ENCODE data around the gene ZNF778.

The ZNF778 gene

DNA sequence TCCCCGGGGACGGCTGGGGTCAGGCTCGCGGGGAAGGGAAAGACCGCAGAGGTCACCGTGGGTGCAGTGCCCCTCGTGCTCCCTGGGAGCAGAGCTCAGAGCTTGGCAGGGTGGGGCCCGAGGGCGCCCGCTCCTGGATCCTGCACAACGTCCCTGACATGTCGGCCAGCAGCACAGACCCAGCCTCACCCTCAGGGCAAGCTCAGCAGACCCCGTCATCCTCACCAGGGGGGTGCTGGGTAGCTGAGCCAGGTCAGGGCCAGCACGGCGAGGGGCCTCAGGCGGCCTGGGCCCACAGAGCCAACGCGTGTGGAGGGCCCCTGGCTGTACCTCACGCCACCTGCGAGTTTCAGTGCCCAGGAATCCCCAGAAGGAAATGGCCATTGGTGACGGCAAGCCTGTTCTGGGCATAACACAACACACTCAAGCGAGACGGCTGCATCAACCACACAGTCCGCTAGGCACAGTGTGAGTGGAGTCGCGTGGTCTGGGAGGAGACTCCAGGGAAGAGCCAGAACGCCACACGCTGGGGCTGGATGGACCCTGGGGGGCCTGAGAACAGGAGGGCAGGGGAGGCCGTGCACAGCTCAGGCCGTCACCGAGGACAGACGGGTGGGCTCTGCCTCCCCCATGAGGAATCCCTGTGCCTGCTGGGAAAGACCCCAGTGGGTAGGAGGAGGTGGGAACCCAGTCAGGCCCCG lies 60.3 kb downstream of the ZNF778 start:
- DNase-seq (ENCODE audit: low spot score), result no peak

DNA sequence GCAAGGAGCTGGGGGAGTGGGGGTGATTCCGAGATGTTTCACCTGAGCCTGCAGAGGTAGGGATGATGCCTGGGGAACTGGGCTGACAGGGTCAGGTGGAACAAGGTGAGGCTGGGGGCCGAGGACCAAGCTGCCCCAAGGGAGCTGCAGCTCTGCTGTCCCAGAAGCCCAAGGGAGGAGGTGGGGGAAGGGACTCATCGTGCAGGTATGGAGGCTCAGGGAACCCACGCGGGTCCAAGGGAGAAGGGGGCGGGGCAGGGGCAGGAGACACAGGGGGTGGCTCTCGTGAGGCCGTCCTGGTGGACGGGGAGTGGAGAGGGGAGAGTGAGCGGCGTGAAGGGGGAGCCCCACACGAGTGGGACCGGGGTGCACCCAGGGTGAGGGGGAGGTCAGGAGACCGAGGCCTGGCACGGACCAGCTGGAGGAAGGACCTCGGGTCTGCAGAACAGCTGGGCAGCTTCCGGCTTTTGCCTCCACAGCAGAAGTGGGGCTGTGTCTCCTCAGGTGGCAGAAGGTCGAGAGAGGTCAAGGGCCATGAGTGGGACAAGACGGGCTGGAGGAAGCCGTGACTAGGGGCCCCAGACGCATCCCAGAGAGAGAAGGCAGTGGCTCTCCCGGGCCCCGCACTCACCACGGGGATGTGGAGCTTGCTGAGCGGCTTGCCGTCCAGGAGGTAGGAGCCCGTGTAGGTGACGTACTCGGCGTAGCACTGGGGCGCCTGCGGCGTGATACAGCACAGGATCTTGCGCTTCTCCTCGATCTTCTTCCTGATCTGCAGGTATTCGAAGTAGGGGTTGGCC lies 61.1 kb downstream of the ZNF778 start:
- DNase-seq (ENCODE audit: low spot score), result no peak

DNA sequence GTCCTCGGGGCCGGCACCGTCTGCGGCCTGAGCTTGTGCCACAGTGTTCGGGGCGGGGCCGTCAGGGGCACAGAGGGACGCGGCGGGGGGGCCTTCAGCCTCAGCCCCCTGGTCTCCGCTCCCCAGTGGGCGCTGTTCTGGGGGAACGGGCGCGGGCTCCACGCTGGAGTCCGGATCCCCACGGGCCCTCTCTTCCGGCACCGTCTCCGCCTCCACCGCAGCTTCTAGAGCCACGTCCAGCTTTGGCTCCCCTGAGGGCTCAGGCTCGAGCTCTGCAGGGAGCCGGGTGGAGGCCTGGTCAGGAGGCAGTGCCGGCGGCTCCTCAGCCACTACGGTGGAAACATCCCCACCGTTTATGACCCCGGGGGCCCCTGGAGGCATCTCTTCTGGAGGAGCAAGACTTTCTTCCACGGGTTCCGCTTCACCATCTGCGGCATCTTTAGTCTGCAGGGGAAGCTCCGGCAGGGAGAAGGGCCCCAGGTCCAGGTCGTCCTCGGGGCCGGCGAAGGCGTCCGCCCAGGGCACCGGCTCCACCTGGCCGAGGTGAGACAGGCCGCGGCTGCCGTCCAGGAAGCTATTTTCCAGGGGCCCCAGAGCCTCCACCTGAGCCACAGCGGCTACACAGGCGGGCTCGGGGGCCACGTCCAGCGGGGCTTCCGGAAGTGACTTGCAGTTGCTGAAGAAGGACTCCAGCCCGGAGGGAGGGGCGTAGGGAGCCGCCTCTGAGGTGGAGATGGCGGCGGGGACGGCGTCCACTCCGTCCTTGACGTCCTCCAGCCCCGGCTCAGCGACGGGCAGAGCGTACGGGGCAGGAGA lies 62.4 kb downstream of the ZNF778 start:
- no peak for DNase-seq (ENCODE audit: low spot score)

DNA sequence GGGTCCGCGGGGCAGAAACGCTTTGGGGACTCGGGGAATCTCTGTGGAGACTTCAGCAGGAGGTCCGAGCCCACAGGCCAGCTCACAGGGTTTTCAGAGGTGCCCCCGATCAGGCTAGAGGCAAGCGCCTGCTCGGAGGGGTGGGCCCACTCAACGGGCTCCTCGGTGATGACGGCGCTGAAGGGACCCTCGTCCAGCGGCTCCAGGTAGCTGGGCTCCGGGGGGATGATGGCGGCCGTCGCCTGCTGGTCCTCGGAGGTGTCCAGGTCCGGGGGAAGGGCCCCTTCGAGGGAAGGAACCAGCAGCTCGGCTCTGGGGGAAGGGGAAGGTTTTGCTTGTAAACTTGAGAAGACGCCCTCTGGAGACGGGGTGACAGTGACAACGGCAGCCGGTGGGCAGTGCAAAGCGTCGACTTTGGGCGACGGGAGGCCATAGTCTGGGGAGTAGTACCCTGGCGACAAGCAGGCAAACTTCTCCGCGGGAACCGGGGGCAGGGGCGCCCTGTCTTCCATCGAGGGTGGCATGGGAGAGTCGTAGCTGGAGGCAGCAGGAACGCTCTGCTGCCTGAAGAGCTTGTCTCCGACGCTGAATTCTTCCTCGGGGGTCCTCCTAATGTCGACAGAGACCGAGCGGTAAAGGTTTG lies 63.2 kb downstream of the ZNF778 start:
- DNase-seq (ENCODE audit: low spot score), result no peak

DNA sequence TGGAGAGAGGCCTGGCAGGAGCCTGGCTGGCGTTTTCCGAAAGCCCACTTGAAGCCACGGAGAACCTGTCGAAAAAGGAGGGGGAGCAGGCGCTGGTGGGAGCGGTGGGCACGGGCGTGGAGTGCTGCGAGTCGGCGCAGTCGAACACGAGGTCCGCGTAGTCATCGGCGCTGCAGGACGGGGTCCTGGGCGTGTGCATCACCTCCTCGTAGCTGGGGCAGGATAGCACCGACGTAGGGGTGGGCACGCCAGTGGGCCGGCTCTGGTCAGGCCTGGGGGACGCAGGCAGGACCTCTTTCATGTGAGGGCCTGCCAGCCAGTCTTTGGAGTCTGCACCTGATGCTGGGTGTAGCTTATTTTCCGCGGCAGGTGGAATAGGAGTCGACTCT lies 63.7 kb downstream of the ZNF778 start:
- DNase-seq (ENCODE audit: low spot score), result no peak

DNA sequence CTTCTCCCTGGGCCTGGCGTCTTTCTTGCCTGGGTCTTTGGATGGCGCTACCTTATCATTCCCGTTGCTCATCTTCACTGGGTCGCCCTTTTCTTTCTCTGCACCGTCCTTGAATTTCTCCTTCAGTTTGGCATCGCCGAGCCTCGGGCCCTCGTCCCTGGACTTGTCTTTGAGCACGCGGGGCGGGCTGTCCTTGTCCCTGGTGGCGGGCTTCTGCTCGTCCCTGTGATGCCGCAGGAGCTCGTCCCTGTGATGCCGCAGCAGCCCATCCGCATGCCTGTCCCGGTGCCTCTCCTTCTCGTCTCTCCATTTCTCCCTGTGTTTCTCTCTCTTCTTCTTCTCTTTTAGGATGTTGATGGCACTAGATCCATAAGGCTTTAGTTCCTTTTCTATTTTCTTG lies 64.3 kb downstream of the ZNF778 start:
- no peak for DNase-seq (ENCODE audit: low spot score)

DNA sequence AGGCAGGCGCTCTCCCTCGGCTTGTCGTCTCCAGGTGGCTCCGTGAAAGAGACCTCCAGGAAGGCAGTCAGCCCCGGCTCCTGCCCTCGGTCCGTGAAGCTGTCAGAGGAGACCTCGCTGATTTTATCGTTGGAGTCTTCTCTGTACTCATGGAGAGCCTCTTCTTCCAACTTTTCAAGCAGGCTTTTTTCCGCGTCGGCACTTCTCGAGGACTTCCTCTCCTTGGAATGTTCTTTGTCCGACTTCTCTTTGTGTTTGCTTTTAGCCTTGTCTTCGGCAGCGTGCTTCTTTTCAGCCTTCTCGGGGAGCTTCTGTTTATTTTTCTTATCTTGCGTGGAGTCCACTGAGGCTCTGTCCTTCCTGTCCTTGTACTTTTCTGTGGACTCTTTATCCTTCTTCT lies 65.0 kb downstream of the ZNF778 start:
- no peak for DNase-seq (ENCODE audit: low spot score)

DNA sequence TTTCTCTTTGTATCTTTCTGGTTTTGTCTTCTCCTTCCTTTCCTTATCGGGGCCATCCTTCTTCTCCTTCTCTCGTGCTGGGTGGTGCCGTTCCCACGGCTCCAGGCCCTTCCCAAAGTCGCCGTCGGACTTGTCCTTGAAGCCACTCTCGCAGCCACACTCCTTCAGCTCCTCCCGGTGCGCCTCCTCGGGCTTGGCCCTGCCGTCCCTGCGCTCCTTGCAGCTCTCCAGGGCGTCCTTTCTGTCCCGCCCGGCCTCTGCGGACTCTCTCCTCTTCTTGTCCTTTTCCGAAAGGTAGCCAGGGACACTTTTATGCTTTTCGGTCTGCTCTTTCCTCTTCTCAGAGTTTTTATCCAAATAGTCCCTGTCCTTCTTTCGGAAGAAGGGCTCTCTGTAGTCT lies 65.9 kb downstream of the ZNF778 start:
- no peak for DNase-seq (ENCODE audit: low spot score)

DNA sequence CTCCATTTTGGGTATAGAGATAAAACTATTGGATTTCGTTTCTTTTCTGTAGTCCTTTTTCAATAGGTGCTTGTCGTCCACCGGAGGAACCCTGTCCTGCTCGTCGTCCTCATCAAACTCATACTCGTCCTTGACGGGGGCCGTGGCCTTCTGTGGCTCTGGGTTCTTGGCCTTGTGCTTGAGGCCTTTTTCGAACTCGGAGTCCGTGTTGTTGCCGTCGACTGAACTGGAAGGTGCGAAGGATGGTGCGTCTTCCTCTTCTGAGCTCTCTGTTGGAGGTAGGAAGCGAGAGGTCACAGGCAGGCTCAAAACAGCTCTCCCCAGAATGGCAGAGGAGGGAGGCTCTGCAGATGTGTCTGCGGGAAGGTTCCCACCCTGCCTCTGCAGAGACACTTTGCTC lies 67.9 kb downstream of the ZNF778 start:
- no peak for DNase-seq (ENCODE audit: low spot score)

DNA sequence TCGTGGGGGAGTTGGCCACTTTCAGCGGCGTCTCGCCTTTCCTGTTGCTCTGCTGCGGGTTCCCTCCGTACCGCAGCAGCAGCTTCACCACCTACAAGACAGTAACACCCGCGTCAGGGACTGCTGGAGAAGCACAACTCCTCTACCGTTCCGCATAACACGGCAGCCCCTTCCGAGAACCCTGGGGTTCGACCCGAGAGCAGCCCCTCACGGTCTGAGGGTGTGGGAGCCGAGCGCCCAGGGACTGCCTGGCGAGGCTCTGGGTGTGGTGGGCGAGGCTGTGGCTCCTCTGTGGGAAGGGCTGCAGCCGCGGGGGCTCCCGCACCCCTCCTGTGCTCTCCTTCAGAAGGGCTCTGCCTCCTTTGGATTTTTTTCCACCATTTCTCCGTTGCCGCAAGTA lies 68.6 kb downstream of the ZNF778 start:
- DNase-seq (ENCODE audit: low spot score), result no peak
